Esophagus squamous epithelium (tissue), 5 donors: ENCODE results near the gene COMMD1. TPM values are rescaled to one million over a fixed set of nuclear protein-coding genes. Genes with fewer than 3 reads are reported as not detected.

Source experiments
- DNase-seq: peaks from one replicate; lab custom pipeline; 2025; lab: John Stamatoyannopoulos, UW
- H3K27ac ChIP-seq, 4 donors: fragments of 200-600 bp; sonication (generic); one replicate each; pipeline ENCODE4 v1.5.1; 2016 to 2019; ENCODE audit warnings: mild to moderate bottlenecking in 1 of 4
- H3K27me3 ChIP-seq, 4 donors: fragments of 200-600 bp; sonication (generic); 1 replicate in 3 of 4; 2 replicates in 1 of 4; pipeline versions ENCODE4 v1.5.1 to v1.6.0; 2017 to 2021; ENCODE audit warnings: antibody characterized with exemption in 1 of 4
- H3K36me3 ChIP-seq, 3 donors: fragments of 200-600 bp; sonication (generic); one replicate each; pipeline ENCODE4 v1.5.1; 2016 to 2019
- H3K4me1 ChIP-seq, 3 donors: fragments of 200-600 bp; sonication (generic); one replicate each; pipeline ENCODE4 v1.5.1; 2017 to 2019
- H3K4me3 ChIP-seq, 4 donors: fragments of 200-600 bp; sonication (generic); 1 replicate in 3 of 4; 2 replicates in 1 of 4; pipeline ENCODE4 v1.5.1; 2016 to 2019; ENCODE audit warnings: mild to moderate bottlenecking in 2 of 4, moderate library complexity in 1 of 4
- H3K9me3 ChIP-seq, 3 donors: fragments of 200-600 bp; sonication (generic); one replicate each; pipeline ENCODE4 v1.5.1; 2016 to 2019
- CTCF ChIP-seq, 6 experiments: fragments of 450-650 bp in 4 of 6; fragments of 200-600 bp in 2 of 6; sonication (generic) in 2 of 6; IDR thresholded peaks; one replicate each; pipeline ENCODE4 v1.5.1; 2016 to 2019; ENCODE audit warnings: antibody characterized with exemption in 6 of 6, mild to moderate bottlenecking in 4 of 6, moderate library complexity in 4 of 6
- POLR2A ChIP-seq, 4 donors: fragments of 450-650 bp; IDR thresholded peaks; one replicate each; pipeline ENCODE4 v1.6.1; 2017; ENCODE audit warnings: antibody characterized with exemption in 4 of 4, mild to moderate bottlenecking in 4 of 4, moderate library complexity in 3 of 4
- WGBS, 2 donors: methylation state at CpG; one replicate each; pipeline ENCODE4 v1.1.5; 2018; 5-methylcytosine and 5-hydroxymethylcytosine counted together
- intact Hi-C: fragments of 100-400 bp; cut with DNase I; formaldehyde crosslinking; loops from one replicate; pipeline ENCODE4 v1.15.0; 2022
- total RNA-seq, 4 donors: library from RNA; depleted of rRNA; stranded (reverse); fragments of >200 nt; gene quantifications; one replicate each; pipeline ENCODE4 v1.1.0, GENCODE V29; 2016
- donor health status: DM: yes; HTN: yes; CAD: no.

The COMMD1 gene
- total RNA-seq, 4 donors from 2014 or later = 38.0 to 44.3 (median 40.5) TPM

GRCh38 chr2:62163106-62163831 lies 257.8 kb downstream of the COMMD1 start:
- TF ChIP-seq POLR2A (IDR thresholded peaks at IDR 0.05) (no peak), CTCF (IDR thresholded peaks at IDR 0.05) (no peak)
- 91% methylated on average over 3 of the region's 3 CpGs for WGBS, 2 donors
- Histone ChIP-seq H3K36me3 (no peaks in the 10 kb centered on the region), H3K4me1 (no peaks in the 10 kb centered on the region), H3K9me3 (no peaks in the 10 kb centered on the region), H3K27me3 (no peaks in the 10 kb centered on the region), H3K4me3 (no peak overlapping the region), H3K27ac (no peak overlapping the region)
- DNase-seq = no peak
- intact Hi-C loops = no loop called here

GRCh38 chr2:62163834-62164233 lies 258.4 kb downstream of the COMMD1 start:
- 64 to 70% methylated on average over 2 of the region's 2 CpGs for WGBS, 2 donors
- H3K27me3 ChIP-seq = no peaks in the 10 kb centered on the region
- no peak overlapping the region for H3K4me3 ChIP-seq
- intact Hi-C loops = no loop called here
- TF ChIP-seq POLR2A (IDR thresholded peaks at IDR 0.05) (no peak), CTCF (IDR thresholded peaks at IDR 0.05) (no peak)
- DNase-seq = no peak
- no peak overlapping the region for H3K27ac ChIP-seq
- H3K36me3 ChIP-seq = no peaks in the 10 kb centered on the region
- H3K9me3 ChIP-seq = no peaks in the 10 kb centered on the region
- no peaks in the 10 kb centered on the region for H3K4me1 ChIP-seq

- no peak for DNase-seq
- 61 to 82% methylated on average over 4 of the region's 4 CpGs for WGBS, 2 donors
- TF ChIP-seq CTCF (IDR thresholded peaks at IDR 0.05) = no peak
- TF ChIP-seq POLR2A (IDR thresholded peaks at IDR 0.05) = no peak
- H3K4me1 ChIP-seq = peaks cover 0 to 6% (median 0%) of the 10 kb centered on the region in 3 donors
- H3K9me3 ChIP-seq = no peaks in the 10 kb centered on the region
- H3K4me3 ChIP-seq = no peak overlapping the region
- no peaks in the 10 kb centered on the region for H3K36me3 ChIP-seq
- H3K27me3 ChIP-seq = no peaks in the 10 kb centered on the region
- H3K27ac ChIP-seq = no peak overlapping the region
- intact Hi-C loops = no loop called here
Measured at GRCh38 chr2:62175728-62176127, 270.3 kb downstream of the COMMD1 start.

DNA sequence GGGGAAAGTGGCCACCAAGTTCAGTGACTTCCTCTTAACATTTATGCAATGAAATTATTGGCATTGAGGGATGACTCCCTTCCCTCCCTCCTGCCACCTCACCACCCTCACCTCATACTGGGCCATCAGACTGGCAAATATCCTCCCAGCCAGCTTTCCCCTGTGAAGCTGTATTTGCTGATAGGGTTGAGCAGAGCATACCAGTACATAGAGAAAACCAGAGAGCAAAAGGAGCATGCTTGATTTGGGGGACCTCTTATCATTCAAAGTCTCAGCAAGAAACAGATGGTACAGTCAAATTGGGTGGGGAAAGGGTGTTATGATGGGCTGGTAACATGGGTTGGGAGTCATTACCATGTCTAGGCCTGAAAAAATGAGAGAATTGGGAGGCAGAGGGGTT lies 271.3 kb downstream of the COMMD1 start:
- H3K27me3 ChIP-seq = no peaks in the 10 kb centered on the region
- H3K9me3 ChIP-seq = no peaks in the 10 kb centered on the region

More for the DNA sequence above, 271.3 kb downstream of the COMMD1 start:
- Histone ChIP-seq H3K4me3 (no peak overlapping the region), H3K4me1 (peaks cover 0 to 6% (median 0%) of the 10 kb centered on the region in 3 donors), H3K27ac (peak overlapping the region in 1 of 4 donors; percentile 2), H3K36me3 (no peaks in the 10 kb centered on the region)
- intact Hi-C loops = no loop called here
- TF ChIP-seq CTCF (IDR thresholded peaks at IDR 0.05) (no peak), POLR2A (IDR thresholded peaks at IDR 0.05) (no peak)
- no peak for DNase-seq
